Hematopoietic multipotent progenitor cell (in vitro differentiated cells): Measurements from ENCODE around the gene CTRB2. TPM values are rescaled to one million over a fixed set of nuclear protein-coding genes. Genes with fewer than 3 reads are reported as not detected.
"Not testable (repeated sequence)": the region's sequence is repeated elsewhere in the genome, so short reads cannot be mapped to it uniquely, and the experiment has no call there.

Source experiments
- DNase-seq, 3 donors: peaks; one replicate each; pipeline ENCODE4 v3.0.0-alpha.2; 2011 to 2015; ENCODE audit warnings: low read depth in 2 of 3, low spot score in 2 of 3
- total RNA-seq: library from RNA; depleted of rRNA; stranded (reverse); fragments of >200 nt; gene quantifications from one replicate; pipeline ENCODE4 v1.2.3, GENCODE V29; 2012

The CTRB2 gene
- total RNA-seq, 1 donor: not detected

DNA sequence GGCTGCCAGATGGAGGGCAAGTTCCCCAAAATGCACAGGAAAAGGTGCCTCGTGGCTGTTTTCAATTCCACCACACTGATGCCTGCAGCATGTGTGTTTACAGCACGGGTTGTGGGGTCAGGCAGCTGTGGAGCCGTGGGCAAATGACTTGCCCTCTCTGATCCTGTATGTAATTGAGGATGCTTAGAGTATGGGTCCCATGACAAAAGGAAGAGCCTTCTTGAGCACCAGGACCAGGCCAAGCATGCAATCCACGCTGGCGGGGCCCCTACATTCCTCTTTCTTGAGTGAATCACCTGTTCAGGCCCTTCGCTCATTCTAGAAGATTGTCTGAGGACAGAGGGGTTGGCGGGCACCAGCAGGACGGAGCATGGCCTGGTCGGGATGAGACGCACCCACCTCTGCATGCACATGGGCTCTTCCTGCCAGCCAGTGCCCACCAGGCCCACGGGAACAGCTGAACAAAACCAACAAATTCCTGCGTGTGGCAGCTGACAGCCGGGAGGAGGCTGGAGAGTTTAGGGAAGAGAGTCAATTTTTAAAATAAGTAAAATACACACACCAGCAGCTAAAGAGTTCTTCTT, 1.4 kb upstream of the CTRB2 start:
- no peak for DNase-seq

DNA sequence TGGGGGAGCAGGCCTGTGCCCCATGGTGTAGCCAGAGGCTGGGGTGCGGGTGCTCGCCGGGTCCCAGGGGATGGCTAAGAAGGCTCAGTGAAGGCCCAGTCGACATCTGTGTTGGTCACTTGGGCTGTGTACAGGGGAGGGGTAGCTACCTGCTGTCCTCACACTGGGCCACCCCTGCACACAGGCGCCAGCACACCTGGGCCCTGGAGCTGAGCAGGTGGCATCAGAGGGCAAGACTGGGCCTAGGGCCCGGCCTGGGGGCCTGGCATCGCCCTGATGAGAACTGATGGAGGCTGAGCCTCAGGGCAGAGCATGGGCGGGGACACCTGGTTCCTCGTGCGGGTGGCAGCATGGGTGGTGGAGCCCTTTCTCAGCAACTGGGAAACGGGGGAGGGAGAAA, 870 bp upstream of the CTRB2 start:
- no peak for DNase-seq

DNA sequence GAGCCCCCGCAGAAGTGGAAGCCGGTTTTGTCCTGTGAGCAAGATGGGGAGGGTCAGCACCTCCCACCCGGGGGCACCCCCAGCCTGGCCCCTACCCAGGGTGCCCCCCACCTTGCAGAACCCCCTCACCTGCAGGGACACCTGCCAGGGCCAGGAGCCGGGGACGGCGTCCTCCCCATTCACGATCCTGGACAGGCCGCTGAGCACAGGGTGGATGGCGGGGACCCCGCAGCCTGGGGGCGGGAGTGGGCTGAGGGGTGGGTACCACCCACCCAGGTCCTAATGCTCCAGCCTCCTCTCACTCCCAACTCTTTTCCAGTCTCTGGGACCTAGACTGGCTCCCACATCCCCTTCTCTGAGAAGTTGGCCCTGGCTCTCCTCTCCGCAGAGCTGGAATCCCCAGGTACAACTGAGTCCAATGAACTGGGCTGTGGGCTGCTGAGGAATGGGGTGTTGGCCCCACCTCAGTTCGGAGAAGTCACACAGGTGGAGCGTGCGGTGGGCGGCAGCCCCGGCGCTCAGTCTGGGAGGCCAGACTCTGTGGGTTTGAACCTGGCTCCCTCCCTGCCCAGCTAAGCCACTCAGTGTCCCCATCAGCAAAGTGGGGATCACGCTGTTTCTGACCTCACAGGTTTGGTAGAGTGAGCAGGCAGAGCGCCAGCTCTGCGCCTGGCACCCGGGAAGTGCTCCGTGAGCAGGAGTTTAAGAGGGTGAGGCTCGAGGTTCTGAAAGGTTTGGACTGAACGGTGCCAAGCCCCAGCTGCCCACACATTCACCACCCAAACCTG, 806 bp downstream of the CTRB2 start:
- not testable (repeated sequence) for DNase-seq

DNA sequence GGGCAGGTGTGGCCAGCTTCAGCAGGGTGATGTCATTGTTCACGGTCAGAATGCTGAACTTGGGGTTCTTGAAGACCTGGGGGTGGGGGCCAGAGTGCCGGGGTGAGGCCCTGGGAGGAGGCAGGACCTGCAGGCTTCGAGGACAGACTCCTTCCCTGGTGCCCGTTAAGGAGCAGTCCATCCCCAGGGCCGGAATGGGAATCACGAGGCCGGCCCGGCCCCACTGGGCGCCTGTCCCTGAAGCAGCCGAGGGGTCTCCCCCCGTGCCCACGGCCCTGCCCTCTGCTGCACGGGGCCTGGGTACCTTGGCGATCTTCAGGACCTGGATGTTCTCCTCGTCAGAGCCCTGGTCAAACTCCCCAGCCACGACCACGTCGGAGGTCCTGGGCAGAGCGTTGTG, 1.5 kb downstream of the CTRB2 start:
- not testable (repeated sequence) for DNase-seq

DNA sequence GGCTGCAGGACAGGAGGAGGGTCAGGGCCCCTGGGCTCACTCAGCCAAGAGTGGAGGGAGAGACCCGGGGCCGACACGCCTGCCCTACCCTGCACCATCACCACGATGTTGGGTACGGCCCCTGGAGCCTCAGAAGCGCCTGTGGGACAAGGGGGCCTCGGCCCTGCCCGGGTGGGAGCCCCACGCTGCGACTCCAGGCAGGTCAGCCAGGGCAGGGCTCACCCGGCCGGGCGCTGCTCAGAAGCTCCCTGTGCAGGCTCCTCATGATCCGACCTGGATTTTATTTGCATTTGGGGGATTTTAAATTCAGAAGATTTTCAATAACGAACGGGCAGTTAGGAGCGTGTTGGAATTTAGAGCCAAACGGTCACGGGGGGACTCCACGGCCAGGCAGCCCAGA, 2.1 kb downstream of the CTRB2 start:
- DNase-seq: not testable (repeated sequence)

DNA sequence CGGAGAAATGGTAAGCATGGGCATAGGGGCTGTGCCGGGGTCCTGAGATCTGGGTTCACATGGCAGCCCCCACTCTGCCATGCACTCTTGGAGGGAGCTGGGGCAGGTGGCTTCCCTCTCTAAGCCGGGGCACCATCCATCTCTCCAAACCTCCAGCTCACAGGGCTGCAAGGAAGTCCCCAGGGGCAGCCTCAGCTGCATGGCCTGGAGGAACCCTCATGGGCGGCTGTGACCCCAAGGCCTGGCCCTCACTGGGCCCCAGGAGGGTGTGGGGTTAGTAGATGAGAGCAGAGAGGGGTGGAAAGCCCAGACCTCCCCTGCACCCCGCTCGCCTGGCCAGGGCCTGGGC, 2.6 kb downstream of the CTRB2 start:
- no peak for DNase-seq

DNA sequence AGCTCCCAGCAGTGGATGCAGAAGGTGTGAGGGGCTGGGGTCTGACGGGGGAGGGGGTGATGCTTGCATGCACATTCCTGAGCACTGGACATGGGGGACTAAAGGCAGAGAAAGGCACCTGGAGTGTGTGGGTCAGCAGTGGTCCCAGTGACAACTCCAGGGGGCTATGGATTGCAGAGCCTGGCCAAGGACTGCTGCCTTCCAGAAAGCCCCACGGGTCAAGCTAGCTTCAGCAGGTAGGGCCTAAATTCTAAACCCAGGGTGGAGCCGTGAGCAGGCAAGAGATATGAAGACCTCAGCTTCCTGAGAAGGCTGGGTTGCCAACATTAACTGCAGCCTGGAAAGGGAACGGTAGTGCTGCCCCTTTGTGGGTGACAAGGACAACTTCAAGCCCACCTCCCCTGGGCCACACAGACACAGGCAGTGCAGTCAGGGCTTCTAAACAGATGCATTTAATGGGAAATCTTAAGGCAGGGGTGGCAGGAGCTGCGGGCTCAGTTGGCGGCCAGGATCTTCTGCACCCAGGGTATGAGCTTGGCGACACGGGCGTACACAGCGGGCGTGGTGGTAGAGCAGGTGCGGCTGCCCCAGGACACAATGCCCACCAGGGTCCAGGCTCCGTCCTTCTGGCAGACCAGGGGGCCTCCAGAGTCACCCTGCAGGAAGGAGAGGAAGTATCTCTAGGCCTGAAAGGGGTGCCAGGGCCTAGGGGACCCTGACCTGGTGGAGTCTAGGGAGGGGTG, 3.1 kb downstream of the CTRB2 start:
- no peak for DNase-seq

DNA sequence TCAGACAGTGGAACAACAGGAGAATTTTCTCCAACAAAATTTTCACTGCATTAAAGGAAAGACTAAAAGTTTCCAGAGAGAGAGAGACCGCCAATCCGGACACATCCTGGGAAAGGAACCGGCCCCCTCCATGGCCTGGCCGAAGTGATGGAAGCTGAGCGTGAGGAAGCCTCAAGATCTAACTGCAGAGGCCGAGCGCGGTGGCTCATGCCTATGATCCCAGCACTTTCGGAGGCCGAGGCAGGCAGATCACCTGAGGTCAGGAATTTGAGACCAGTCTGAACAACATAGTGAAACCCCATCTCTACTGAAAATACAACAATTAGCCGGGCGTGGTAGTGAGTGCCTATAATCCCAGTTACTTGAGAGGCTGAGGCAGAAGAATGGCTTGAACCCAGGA, 3.9 kb downstream of the CTRB2 start:
- DNase-seq: no peak

DNA sequence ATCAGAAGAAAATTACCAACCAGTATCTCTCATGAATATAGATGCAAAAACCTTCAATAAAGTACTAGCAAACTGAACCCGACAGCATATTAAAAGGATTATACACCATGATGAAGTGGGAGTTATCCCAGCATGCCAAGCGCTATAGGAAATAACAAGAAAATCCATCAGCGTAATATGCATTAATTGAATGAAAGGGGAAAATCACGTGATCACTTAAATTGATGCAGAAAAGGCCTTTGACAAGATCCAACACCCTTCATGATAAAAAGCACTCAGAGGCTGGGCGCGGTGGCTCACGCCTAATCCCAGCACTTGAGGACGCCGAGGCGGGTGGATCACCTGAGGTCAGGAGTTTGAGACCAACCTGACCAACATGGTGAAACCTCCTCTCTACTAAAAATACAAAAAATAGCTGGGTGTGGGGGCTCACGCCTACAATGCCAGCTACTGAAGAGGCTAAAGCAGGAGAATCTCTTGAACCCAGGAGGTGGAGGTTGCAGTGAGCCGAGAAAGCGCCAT, 4.8 kb downstream of the CTRB2 start:
- DNase-seq: no peak

DNA sequence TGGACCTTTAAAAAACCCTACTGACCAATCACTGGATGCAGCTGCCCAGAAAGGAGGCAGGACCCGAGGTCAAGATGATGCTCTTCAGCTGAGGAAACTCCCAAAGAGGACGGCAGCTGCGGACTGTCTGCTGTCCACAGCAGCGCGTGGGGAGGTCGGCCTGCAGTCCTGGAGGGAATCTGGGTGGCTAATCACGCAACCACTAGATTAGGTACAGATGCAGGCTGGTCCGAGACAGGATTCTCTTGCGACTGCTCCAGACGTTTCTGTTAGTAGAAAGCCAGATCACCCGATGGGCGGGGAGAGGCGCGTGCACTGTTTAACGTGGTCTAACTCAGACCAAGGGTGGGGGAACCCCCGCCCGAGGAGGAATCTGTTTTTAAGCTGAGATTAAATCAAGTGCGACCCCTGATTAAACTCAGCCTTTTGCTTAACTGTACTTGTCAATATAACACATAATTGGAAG, 8.8 kb downstream of the CTRB2 start:
- DNase-seq: no peak

DNA sequence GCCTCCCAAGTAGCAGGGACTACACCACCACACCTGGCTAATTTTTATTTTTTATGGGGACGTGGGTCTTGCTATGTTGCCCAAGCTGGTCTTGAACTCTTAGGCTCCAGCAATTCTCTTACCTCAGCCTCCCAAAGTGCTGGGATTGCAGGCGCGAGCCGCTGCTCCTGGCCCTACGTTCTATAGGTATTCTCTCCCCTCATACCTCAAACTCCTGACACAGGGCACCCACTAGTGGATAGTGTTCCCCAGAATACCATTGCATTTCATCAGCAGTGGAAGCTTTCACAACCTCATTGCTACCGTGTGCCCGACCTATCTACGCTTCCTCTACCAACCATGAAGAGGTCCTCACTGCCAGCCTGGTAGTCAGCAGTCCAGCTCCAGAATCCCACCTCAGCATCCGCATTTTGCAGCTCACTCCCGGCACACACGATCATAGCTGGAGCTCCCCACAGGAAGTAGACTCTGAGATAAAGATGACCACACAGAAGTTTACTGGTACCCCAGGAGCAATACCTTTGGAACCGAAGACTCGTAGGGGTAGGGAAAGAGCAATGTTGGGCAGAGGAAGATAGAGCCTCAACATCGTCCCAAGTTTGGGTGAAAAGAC, 9.3 kb downstream of the CTRB2 start:
- DNase-seq: peak in 1 of 3 donors; percentile 23

DNA sequence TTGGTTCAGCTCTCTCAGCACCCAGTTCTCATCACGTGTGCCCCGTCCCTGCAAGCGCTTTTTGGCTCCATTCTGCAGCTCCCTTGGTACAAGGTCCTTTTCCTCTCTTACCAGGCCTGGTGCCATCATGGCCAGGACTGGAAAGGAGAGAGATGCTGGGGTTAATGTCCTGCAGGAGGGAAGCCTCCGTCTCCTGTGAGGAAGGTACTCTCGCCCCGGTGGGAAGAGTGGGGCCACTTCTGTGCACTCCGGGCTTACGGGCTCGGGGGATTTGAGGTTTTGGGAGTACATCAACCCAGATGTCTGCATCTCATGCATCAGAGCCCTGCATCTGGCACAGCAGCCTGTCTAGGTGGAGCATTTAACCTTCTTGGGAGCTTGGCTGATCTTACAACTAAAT, 10.1 kb downstream of the CTRB2 start:
- no peak for DNase-seq

DNA sequence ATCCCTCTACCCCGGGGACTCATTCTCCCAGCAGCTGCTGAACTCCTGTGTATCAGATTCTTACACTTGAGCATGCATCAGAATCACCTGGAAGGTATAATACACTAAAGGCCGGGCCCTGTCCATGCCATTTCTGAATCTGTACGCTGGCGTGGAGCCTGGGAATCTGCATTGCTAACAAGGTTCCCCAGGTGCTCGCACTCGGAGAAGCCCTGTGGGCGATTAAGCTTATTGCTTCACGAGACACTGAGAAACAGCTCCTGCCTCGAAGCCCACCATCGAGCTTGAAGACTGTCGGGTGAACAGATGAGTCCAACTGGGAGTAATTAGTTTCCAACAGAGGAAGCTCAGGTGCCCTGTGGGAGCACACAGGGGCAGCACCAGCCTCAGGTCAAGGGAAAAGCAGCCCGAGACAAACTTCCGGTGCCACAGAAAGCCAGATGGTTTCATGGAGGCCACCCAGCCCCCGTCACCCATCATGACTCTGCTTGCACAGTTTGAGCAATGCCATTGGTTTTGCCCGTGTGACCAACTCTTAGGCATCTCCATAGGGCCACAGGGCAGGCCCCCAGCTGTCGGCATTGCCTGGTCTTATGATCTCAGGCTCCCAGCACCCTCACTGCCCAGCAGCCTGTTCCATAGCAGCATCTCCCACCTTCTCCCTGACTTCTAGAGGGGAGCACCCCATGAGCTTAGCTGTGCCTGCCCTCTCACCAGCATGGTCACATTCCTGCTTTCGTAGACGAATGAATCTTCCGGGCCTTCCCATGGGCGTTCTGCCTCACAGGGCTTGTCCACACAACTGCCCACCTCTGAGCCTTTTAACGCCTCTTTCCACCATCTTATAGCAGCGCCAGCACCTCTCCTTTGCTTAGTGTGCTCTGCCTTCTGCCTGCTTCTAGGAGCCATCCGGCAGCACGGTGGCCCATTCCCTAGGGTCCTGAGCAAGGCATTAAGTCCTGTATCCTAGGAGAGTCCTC, 10.9 kb downstream of the CTRB2 start:
- no peak for DNase-seq

DNA sequence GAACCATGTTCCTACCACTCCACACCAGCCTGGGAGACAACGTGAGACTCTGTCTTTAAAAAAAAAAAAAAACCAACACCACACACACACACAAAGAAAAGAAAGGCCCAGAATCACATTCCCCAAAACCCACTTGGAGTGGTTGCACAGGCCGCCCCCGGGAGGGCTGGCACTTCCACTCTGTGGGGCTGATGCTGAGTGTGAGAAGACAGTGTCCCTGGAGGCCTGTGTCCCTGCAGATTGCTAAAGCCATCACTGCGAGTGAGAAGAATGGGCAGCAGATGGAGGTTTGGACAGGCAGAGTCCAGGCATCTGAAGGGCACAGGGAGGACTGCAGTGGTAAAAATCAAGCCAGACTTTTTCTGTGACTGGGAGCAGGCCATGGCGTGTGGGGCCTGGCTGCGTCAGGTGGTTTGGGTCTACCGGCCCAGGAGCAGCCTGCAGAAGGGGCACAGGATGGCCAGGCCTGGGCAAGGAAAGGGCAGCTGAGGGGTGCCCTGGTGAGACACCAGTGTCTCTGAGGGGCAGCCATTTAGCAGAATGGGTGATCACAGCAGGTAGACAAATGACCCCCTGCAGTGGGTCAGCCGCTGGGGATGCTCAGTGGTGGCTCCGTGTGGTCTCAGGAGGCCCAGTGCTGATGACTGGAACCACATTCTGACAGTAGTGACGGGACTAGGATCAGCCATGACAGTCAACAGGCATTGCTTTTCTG, 13.1 kb downstream of the CTRB2 start:
- DNase-seq: no peak

DNA sequence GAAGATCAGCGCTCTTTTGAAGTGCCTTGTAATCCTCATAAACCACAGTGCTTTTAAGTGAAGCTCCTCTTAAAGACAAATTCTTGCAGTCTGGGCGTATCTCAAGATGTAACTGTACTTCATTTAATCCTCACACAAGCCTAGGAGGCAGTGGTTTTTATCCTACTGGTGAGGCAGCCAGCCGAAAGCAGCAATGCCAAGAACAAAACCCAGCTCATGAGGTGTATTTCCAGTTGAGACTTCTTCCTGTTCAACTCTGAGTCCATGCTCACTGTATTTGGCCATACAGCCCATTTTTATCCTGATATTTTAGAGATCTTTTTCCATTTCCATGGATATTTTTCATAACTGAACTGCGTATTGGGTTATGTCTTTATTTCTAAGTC, 13.7 kb downstream of the CTRB2 start:
- no peak for DNase-seq

DNA sequence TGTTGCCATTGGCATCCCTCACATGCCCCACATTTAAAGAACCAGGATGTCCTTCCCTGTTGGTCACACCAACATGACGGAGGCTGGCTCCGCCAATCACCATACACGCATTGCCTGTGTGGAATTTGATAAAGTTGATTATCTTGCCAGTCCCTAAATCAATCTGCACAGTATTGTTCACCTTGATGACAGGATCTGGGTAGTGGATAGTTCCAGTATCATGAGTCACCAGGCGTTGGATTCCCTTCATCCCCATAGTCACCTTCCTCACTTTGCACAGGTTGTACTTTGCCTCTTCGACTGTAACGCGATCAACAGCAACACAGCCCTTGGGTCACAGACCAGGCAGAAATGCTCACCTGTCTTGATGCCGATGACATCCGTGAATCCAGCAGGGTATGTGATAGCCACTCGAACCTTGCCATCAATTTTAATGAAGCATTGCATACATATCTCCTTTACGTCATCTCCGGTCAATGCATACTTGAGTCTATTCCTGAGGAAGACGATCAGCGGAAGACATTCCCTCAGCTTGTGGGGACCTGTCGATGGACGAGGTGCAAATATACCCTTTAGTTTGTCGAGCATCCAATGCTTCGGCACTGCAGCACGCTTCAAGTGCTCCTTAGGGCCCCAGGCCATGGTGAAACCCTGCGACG, 14.2 kb downstream of the CTRB2 start:
- DNase-seq: no peak

DNA sequence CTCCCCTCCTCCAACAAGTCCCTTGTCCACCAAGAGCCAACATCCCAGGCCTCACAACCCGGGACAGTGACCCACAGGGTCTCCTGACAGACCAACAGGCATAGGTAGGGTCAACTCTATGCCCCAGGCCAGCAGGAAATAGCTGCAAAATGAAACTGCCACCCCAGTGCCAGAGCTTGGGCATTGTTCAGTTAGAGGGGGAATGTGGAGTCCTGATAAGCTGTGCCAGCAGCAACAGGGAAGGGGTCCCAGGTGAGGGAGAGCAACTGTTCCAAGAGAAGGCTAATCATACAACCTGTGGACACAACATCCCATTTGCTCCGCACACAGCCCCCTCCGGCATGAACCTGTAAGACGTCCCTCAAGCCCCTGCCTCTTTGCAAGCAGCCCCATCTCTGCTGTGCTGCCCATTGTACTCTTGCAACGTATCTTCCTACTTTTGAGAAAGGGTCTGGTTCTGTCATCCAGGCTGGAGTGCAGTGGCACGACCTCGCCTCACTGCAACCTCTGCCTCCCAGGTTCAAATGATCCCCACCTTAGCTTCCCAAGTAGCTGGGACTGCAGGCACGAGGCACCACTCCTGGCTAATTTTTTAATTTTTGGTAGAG, 17.2 kb downstream of the CTRB2 start:
- no peak for DNase-seq

DNA sequence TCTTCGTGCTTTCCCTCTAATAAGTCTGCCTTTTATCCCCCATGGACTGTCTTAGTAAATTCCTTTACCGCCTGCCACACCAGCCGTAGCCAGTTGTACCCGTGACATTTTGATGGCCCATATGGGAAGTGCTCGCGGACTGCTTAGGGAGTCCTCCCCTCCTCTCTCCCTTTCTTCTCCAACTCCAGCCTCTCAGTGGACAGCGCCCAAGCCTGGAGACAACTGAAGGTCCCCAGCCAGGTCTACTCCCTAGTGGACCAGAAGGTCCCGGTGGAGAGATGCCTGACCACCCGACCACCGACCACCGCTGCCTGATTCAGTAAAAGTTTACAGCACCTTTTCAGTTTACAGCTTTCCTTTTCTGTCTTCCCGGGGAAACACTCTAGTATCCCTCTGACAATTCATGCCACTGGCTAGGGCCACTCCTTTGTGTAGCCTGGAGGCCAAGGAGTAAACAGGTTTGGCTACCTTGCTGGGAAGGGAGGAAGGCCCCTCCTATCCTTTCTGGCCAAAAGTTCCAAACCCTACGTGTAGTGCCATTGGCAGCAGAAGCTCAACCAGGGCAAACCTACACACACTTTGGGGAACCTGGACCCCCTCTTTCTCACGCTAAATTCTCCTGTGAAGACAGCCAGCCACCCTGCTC, 18.0 kb downstream of the CTRB2 start:
- no peak for DNase-seq
